Right renal cortex interstitium (tissue), 3 donors: Measurements from ENCODE around the gene OR2T27. TPM values are rescaled to one million over a fixed set of nuclear protein-coding genes. Genes with fewer than 3 reads are reported as not detected.
"Not testable (repeated sequence)": the region's sequence is repeated elsewhere in the genome, so short reads cannot be mapped to it uniquely, and the experiment has no call there.

Experiments used
- DNase-seq, 3 donors: peaks; one replicate each; pipeline ENCODE4 v3.0.0-alpha.2; 2013; ENCODE audit warnings: low read depth in 3 of 3, low spot score in 2 of 3
- polyA plus RNA-seq, 3 donors: library from polyadenylated mRNA; unstranded; fragments of 120-200 nt; gene quantifications; one replicate each; pipeline ENCODE4 v1.2.1, GENCODE V29; 2013; ENCODE audit not compliant: insufficient read length in 3 of 3

OR2T27 gene, protein sequence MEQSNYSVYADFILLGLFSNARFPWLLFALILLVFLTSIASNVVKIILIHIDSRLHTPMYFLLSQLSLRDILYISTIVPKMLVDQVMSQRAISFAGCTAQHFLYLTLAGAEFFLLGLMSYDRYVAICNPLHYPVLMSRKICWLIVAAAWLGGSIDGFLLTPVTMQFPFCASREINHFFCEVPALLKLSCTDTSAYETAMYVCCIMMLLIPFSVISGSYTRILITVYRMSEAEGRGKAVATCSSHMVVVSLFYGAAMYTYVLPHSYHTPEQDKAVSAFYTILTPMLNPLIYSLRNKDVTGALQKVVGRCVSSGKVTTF
- polyA plus RNA-seq: not detected

DNA sequence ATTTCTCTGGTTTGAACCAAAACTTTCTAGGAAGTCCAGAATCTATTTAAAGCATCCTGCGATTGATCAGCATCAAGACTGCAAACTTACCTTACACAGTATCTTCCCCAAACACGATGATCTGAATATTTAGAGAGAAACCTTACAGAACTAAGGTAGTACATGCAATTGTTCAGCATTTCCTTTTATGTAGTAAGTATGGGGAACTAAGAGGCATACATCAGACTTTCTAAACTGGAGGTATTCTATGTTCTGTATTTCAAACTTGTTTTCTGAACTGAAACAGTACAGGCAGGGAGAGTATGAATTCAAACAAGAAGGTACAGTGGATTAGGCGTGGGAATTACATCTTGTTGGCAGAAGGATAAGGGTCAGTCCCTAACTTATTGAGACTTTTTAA, at the start of gene OR2T27:
OR2T27 (minus strand) TSS at position 175 of the 400 bp plus-strand sequence. CDS start 4,644 bp downstream, outside the sequence.
- not testable (repeated sequence) for DNase-seq

DNA sequence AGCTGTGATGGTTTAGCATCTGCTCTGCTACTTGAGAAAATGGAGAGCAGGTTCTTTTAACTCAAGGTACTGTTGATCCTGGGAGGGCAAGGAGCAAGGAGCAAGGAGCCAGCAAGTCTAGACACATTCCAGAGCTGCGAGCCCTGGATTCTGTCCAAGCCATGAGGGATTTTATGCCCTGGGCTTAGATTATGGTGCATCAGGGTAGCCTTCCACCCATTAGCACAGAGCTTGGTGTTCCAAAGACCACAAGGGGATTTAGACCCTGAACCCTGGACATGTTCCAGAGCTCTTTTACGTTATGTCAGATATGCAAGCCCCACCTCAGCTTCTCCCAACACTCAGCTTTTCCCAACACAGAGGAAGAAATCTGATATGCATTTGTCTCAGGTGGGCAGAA, 49.3 kb upstream of the OR2T27 start:
- no peak for DNase-seq

DNA sequence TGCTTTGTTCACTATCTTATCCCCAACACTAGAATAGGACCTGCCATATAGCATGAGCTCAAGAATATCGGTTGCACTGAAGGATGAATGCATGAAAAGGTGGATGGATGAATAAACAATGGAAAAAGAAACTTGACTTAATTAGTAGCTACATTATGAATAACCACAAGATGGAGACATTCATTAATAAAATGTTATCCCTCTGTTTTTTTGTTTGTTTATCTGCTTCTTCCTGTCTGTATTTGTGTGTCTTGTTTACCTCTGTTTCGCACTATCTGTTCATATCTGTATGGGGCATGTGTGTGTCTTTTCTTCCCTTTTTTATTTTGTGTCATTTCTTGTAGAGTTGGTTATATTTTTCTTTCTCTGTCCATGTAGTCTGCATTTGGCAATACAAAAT, 48.3 kb upstream of the OR2T27 start:
- DNase-seq: no peak

DNA sequence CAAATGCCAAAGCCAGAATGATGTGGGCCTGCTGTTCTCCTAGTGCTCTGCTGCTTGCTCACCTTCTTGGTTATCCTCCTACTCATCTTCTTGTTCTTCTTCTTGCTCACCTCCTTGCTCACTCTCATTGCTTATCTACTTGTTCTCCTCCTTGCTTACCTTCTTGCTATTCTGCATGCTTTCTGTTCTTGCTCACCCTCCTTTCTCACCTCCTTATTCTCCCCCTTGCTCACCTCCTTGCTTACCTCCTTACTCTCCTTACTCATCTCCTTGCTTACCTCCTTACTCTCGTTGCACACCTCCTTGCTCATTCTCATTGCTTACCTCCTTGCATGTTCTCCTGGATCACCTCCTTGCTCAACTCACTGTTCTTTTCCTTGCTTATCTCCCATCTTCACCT, 47.4 kb upstream of the OR2T27 start, which contains the start of gene OR14I1:
OR14I1 (minus strand) TSS at position 53 of the 400 bp plus-strand sequence.
- DNase-seq: no peak

DNA sequence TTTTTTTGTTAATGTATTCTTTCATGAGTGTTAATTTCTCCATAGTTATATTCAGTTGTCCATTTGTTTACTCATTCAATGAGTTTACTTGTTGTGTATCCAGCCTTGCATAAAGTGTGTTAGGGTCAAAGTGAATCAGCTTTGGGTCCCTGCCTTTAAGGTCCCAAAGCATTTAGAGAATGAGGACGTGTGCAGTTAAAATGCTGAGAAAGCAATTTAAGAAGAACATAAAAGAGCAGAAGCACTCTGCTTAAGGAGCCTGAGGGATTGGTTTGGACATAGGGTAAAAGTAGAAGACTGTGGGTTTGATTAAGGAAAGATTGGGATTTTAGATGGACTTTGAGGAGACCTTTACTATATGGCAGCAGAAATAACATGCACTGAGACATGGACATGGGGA, 43.8 kb upstream of the OR2T27 start:
- no peak for DNase-seq

DNA sequence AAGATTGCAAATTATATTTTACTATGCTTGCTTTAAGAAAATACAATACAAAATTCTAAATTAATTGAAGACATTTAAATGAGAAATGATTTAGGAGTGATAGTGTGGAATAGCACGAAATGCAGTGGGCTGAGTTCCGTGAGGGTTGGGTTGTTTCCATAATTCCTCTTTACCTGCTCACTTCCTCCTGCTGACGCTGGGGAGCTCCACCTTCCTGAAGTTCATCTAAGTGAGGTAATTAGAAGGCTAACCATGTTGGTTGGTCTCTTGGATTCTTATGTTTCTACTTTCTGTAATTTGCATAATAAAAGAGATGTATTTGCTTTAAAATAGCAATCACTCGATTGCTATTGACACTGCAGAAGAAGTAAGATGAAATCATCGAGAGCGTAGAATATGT, 42.6 kb upstream of the OR2T27 start:
- no peak for DNase-seq

DNA sequence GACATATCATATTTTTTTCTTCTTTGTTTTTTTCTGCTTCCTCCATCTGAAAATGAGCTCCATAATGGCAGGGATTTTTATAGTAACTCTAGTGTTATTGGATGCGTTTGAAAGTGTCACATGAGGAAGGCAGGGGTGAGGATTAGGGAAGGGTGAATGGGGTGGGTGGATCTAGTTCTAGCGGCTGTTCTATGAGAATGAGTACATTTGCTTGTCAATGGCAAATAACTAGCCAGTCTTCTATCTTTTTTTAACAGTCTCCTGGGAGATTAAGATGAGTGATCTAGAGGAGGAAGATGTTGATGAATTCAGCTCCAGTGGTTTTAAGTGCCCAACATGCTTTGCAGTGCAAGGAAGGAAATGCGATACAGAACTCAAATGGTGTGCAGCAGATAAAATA, 41.4 kb upstream of the OR2T27 start:
- no peak for DNase-seq

DNA sequence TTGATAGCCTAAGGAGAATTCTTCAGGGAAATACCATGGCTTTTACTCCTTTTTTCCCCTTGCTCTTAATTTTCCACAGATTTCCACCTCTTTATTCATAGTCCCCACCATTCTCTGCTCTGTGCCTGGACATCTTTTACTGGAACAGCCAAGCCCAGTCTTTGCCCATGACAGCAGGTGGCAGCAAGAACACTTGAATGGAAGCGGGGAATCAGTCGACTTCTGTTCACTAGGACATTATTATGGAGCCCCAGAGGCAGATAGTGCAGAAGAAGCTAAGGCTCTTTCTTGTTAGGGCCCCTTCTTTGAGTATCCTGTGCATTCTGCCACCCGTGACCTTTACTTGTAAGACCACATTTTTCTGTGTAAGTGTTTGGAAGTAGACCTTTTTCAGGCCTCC, 40.9 kb upstream of the OR2T27 start:
- DNase-seq: no peak

DNA sequence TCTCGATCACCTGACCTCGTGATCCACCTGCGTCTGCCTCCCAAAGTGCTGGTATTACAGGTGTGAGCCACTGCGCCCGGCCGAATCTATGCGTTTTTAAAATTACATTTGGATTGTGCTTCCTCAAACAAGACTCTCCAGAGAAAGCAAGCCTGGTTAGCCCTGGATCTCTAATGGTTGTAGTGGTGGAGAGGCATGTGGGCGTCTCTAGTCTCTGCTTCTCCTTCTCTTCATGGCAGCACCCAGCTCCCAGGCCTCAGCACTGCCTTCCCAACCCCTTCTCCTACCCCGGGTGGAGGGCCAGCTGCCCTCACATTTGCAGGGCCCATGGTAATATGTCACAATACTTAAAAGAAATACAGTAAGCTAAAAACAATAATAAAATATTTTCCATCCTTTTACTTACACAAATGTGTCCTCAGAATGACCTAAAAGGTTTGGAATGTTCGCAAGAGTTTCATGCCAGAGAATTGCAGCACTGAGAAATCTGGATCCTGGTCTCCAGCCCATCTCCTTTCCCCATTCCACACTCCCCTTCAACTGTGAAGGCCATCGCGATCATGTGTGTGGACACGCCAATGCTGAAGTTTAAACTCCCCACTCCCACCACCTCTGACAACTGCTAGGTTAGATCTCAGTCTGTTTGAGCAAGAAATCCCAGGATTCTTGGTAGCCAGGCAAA, 40.3 kb upstream of the OR2T27 start:
- no peak for DNase-seq

DNA sequence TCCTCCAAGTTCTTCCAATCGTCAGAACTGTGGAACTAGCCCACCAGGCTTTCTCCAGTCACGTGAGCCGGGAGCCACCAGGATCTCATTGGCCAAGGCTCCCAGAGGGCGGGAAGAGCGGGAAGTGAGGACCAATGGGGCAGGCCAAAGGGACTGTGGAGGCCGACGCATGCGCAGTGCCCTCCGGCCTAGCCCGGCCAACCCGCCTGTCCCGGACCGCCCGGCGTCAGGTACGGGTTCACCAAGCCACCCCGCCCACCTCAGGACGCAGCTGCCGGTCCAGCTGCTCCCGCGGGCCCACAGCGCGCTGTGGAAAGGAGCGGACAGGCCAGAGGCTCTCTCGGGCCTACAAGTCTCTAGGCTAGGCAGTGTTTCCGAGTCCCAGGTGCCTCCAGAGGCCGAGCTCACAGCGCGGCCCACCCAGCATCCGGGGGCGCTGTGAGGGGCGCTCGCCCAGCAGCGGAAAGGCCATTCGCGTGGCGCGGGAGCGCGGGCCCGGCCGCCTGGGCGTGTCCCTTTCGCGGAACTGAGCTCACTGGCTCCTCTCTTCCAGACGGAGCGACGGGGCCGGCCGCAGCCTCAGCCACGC, 36.3 kb upstream of the OR2T27 start:
- no peak for DNase-seq

DNA sequence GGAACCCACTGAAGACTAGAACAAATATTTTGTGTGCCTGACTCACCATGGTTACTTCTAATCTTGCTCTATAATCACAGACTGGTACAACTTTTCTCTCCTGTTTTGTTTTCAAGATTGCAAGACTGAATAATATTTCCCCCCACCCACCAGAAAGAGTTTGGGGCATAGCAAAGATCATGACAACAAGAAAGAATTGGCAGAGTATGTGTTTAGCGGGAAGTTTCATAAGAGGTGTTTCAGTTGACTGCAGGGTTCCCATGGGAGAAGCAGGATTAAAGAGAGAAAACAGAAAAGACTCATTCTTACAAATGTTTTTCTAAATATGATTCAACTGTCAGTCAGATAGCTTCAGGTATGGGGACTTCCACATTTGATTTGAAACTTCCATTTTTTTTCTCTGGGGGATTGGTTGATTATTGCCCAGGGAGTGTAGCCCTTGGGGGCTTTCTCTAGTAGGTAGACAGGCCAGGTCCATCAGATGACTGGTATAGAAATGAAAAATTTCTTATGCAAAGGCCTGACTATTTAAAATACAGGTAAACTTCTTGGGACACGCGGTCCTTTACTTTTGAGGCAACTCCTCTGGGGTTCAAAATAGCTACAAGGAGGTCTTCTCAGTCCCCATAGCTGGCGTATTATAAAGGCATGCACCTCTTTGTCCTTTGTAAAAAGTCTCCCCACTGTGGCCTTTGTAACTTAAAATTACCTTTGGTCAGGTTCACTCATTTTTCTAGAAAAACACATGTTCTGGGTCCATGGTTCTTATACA, 33.4 kb upstream of the OR2T27 start:
- DNase-seq: no peak

DNA sequence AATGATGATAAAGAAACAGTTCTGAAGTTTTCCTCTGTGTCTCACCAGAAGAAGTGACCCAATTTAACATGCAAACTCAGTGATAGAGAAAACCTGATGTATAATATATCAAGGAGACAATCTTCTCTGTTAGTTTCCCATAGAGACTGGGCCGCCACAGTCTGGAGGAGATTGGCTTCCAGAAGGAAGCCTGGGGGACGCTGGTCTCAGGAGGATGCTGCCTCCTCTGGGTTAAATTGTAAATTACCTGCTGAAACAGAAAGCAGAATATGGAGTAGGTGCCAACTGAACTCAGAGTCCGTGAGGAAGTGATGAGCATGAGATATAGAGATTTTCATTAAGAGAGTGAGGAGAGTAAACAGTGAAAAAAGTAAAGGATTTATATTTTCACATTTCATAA, 31.5 kb upstream of the OR2T27 start:
- no peak for DNase-seq

DNA sequence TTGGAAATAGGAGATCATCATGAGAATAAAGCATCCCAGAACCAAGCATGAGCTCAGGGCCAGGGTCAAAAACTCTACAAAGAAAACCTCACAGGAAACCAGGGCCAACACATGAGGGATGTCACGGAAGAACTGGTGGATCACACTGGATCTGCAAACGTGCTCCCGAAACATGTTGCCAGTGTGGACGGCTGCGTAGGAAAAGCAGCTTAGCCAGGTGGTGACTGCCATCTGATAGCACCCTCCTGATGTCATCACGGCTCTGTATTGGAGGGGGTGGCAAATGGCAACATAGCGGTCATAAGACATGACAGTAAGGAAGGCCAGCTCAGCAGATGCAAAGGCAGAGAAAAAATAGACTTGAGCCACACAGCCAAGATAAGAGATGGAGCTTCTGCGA, 26.3 kb upstream of the OR2T27 start:
- DNase-seq: no peak

DNA sequence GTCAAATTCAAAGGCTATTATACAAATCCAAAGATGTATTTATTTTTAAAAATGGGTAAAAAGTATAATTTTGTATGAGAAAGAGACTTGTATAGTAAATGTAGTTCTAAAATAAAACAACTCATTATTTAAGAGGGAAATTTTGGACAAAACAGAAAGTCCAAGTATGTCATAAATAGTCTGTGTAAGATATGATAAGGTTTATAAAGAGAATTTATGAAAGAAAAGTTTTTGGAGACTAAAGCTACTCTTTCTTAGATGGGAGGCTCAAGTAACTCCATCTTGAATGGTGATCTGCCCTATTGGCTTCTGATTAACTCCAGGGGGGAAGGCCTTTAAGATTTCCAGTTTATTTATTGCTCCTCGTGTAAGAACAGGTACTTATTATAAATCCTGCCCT, 14.7 kb upstream of the OR2T27 start:
- no peak for DNase-seq

DNA sequence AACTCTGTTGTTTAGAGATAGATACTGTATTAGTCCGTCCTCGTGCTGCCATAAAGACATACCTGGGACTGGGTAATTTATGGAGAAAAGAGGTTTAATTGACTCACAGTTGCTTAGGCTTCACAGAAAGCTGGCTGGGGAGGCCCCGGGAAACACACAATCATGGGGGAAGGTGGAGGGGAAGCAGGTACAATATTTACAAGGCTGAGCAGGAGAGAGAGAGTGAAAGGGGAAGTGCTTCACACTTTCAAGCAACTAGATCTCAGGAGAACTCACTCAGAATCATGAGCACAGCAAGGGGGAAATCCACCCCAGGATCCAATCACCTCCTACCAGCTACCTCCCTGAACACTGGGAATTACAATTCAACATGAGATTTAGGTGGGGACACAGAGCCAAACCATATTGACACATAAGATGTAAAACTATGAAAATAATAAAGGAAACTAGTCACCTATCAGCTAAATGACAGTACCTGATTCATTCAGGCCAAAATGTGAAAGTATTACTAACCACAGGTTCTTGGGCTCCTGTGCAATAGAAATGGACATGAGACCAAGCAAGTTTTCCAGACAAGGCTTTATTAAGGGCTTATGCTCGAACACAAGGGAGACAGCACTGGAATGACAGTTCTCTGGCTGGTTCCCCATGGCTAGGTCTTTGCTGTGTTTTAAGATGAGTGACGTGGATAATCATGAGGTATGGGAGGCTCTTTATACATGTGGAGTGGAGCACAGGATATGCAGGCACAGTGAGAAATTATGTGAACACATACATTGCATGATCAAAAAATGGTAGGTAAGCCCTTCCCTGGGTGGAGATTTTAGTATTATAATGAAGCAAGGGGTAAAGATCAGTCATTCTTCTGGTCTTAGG, 8.4 kb upstream of the OR2T27 start:
- not testable (repeated sequence) for DNase-seq

DNA sequence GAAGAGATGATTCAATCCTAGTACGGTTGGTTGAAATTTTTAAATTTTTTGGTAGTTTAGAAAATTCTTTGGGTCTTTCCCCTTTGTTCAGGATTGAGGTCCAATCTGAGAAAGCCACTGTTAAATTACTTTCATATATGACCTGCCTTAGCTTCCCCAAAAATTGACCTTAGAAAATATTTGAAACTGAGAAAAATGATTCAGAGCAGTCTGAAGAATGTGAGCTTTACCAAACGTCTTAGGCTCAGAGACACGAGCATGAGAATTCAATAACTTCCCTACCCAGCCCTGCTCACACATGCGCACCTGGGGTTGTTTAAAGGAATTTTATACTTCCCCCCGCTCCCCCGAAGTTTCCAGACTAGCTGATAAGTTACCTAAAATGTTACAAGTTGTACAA, 1.5 kb upstream of the OR2T27 start:
- DNase-seq: not testable (repeated sequence)

DNA sequence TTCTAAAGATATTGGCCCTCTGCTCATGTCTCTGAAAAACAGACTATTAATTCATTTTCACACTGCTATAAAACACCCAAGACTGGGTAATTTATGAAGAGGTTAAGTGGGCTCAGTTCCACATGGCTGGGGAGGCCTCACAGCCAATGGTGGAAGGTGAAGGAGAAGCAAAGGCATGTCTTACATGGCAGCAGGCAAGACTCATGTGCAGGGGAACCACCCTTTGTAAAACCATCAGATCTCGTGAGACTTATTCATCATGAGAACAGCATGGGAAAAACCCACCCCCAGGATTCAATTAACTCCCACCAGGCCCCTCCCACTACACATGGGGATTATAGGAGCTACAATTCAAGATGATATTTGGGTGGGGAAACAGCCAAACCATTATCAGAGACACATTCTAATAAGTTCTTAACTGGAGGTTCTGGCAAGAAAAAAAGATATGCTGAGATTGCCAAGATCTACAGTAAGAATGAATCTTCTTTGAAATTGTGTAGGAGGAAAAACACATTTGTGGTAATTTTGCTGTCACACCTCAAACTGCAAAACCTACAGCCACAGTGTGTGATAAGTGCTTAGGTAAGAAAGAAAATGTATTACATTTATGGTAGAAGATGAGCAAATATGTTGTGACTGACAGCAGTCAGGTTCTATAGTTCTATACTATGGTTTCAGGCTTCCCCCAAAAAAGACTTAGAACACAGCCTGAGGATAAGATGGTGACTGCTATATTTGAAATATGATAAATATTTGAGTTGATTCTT, 6.4 kb downstream of the OR2T27 start:
- not testable (repeated sequence) for DNase-seq

DNA sequence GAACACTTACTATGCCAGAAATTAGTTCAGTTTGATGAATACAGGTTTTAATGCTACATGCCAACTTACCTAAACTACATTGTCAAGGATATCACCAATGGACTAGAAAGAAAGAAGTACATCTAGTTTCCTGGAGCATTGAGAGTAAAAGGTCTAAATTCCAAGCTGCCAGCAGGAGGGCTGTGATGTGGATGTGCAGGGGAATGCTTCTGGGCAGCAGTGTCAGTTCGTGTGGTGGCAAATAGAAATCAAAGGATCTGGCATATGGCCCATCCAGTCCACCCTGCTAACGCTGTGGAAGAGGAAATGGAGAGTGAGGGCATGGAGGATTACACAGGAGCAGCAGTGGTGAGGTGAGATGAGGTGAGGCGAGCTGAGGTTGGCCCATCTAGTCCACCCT, 10.2 kb downstream of the OR2T27 start, which contains the start of gene OR2T35:
OR2T35 (minus strand) TSS at position 101 of the 400 bp plus-strand sequence. CDS start 6,020 bp downstream, outside the sequence.
- not testable (repeated sequence) for DNase-seq

DNA sequence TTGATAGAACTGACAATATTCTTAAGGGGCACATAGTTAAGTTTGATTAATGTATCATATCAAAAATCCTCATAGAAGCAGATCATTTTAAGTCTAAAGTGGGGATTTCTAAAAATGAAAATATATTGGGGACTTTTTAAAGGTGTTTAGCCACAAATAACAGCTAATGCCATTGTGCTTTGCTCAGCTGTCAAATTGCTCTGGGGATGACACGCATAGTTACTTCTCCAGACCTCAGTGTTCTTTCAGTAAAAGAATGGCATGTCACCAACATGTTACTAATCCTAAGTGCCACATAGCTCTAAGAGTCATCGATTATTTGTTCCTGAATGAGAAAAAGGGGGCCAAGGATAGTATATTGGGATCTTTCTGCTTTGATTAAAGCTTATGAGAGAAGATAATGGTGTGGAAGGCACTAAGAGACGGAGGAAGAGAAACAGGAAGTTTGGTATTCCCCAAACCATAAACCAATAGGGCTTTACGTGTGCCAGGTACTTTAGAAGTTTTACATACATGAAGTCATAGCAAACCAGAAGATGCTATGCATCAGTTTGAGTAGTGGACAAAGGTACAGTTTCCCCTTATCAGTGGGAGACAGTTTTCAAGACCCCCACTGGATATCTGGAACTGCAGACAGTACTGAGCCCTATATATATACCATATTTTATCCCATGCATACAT, 12.2 kb downstream of the OR2T27 start:
- not testable (repeated sequence) for DNase-seq
